WTC11 (cell line): ENCODE measurements around the gene VSTM2B. TPM values are rescaled to one million over a fixed set of nuclear protein-coding genes. Genes with fewer than 3 reads are reported as not detected.

Experiments used
- ATAC-seq: fragments of 200-7000 bp; cut with Tn5 transposase; 2 replicates; pipeline ENCODE4 v1.10.0; 2021; ENCODE audit warnings: mild to moderate bottlenecking, moderate library complexity
- CTCF ChIA-PET: fragments of 300-600 bp; sonication (Branson Sonifier 250); formaldehyde crosslinking; loops from one replicate; lab custom pipeline; 2021; ENCODE audit warnings: antibody characterized with exemption; lab: Charles Lee
- POLR2A ChIA-PET: fragments of 350-600 bp; sonication (Branson Sonifier 250); formaldehyde crosslinking; loops from one replicate; lab custom pipeline; 2021; ENCODE audit warnings: antibody characterized with exemption; lab: Charles Lee
- DNase-seq: peaks from one replicate; pipeline ENCODE4 v3.0.0; 2021; ENCODE audit warnings: low spot score
- H3K27ac Mint-ChIP-seq: 2 replicates; pipeline ENCODE4 v1.8.0; 2021; ENCODE audit warnings: mixed read lengths
- H3K27me3 Mint-ChIP-seq: 2 replicates; pipeline ENCODE4 v1.8.0; 2021; ENCODE audit warnings: low read depth, mild to moderate bottlenecking, moderate library complexity, mixed read lengths
- H3K36me3 Mint-ChIP-seq: 2 replicates; pipeline ENCODE4 v1.8.0; 2021; ENCODE audit warnings: mixed read lengths
- H3K4me1 Mint-ChIP-seq: 2 replicates; pipeline ENCODE4 v1.8.0; 2022; ENCODE audit warnings: mixed read lengths
- H3K4me3 Mint-ChIP-seq: 2 replicates; pipeline ENCODE4 v1.8.0; 2021; ENCODE audit warnings: mild to moderate bottlenecking, moderate library complexity, mixed read lengths
- H3K9me3 Mint-ChIP-seq: 2 replicates; pipeline ENCODE4 v1.8.0; 2021; ENCODE audit warnings: mixed read lengths
- ELF4 ChIP-seq: sonication (generic); formaldehyde crosslinking; IDR thresholded peaks from 2 replicates; pipeline ENCODE4 v1.8.1; 2022; ENCODE audit warnings: low read depth, mild to moderate bottlenecking, moderate library complexity, missing genetic modification reagents
- EMX1 ChIP-seq: fragments of 250-450 bp; sonication (Bioruptor Pico); IDR thresholded peaks from 2 replicates; pipeline ENCODE4 v1.8.0; 2021; ENCODE audit warnings: mild to moderate bottlenecking
- ESRRA ChIP-seq: sonication (generic); formaldehyde crosslinking; IDR thresholded peaks from 2 replicates; pipeline ENCODE4 v1.8.1; 2022; ENCODE audit warnings: mild to moderate bottlenecking, missing genetic modification reagents, borderline replicate concordance
- ETV6 ChIP-seq: sonication (generic); formaldehyde crosslinking; IDR thresholded peaks from 2 replicates; pipeline ENCODE4 v1.8.1; 2022; ENCODE audit warnings: mild to moderate bottlenecking, missing genetic modification reagents
- HMGXB4 ChIP-seq: sonication (generic); formaldehyde crosslinking; IDR thresholded peaks from 2 replicates; pipeline ENCODE4 v1.8.1; 2023; ENCODE audit warnings: mild to moderate bottlenecking, moderate library complexity, missing genetic modification reagents
- IRF1 ChIP-seq: sonication (generic); formaldehyde crosslinking; IDR thresholded peaks from 2 replicates; pipeline ENCODE4 v1.8.0; 2023; ENCODE audit warnings: missing genetic modification reagents
- JAZF1 ChIP-seq: fragments of 250-450 bp; sonication (Bioruptor Pico); IDR thresholded peaks from 2 replicates; pipeline ENCODE4 v1.9.0; 2021; ENCODE audit warnings: moderate library complexity, mild to moderate bottlenecking, inconsistent platforms
- KAT7 ChIP-seq: sonication (generic); formaldehyde crosslinking; IDR thresholded peaks from 2 replicates; pipeline ENCODE4 v1.8.1; 2023; ENCODE audit warnings: missing genetic modification reagents, mild to moderate bottlenecking, borderline replicate concordance
- NFATC4 ChIP-seq: fragments of 250-450 bp; sonication (Bioruptor Pico); IDR thresholded peaks from 2 replicates; pipeline ENCODE4 v1.9.0; 2021; ENCODE audit warnings: mild to moderate bottlenecking
- OVOL2 ChIP-seq: fragments of 250-450 bp; sonication (Bioruptor Pico); IDR thresholded peaks from 2 replicates; pipeline ENCODE4 v1.9.0; 2021; ENCODE audit warnings: mild to moderate bottlenecking, borderline replicate concordance
- PRRX2 ChIP-seq: fragments of 250-450 bp; sonication (Bioruptor Pico); IDR thresholded peaks from 2 replicates; pipeline ENCODE4 v1.8.0; 2021; ENCODE audit warnings: mild to moderate bottlenecking
- TEAD4 ChIP-seq: sonication (generic); formaldehyde crosslinking; IDR thresholded peaks from 2 replicates; pipeline ENCODE4 v1.8.0; 2022; ENCODE audit warnings: mild to moderate bottlenecking, missing genetic modification reagents
- ZNF219 ChIP-seq: sonication (generic); formaldehyde crosslinking; IDR thresholded peaks from 2 replicates; pipeline ENCODE4 v1.8.0; 2023; ENCODE audit warnings: missing genetic modification reagents, mild to moderate bottlenecking, borderline replicate concordance
- ZNF281 ChIP-seq: sonication (generic); formaldehyde crosslinking; IDR thresholded peaks from 2 replicates; pipeline ENCODE4 v1.8.0; 2023; ENCODE audit warnings: mild to moderate bottlenecking, missing genetic modification reagents
- ZNF396 ChIP-seq: fragments of 250-450 bp; sonication (Bioruptor Pico); IDR thresholded peaks from 2 replicates; pipeline ENCODE4 v1.8.0; 2021; ENCODE audit warnings: mild to moderate bottlenecking, moderate library complexity, borderline replicate concordance
- total RNA-seq: library from RNA; stranded (reverse); gene quantifications from 3 replicates; pipeline ENCODE4 v1.2.3, GENCODE V29; 2021
- TF ChIP-seq, protein P1 (sequence below): fragments of 250-450 bp; sonication (Bioruptor Pico); IDR thresholded peaks from 2 replicates; pipeline ENCODE4 v2.1.2; 2022; ENCODE audit warnings: mild to moderate bottlenecking, moderate library complexity
- TF ChIP-seq, protein P2 (sequence below): sonication (generic); formaldehyde crosslinking; IDR thresholded peaks from 2 replicates; pipeline ENCODE4 v1.8.1; 2023; ENCODE audit warnings: mild to moderate bottlenecking, missing genetic modification reagents, borderline replicate concordance
- TF ChIP-seq, protein P3 (sequence below): sonication (generic); formaldehyde crosslinking; IDR thresholded peaks from 2 replicates; pipeline ENCODE4 v1.8.1; 2022; ENCODE audit warnings: mild to moderate bottlenecking, missing genetic modification reagents, moderate library complexity, borderline replicate concordance
- TF ChIP-seq, protein P4 (sequence below): sonication (generic); formaldehyde crosslinking; conservative IDR thresholded peaks from 2 replicates; pipeline ENCODE4 v1.8.1; 2022; ENCODE audit warnings: mild to moderate bottlenecking, missing genetic modification reagents
- TF ChIP-seq, protein P5 (sequence below): fragments of 250-450 bp; sonication (Bioruptor Pico); IDR thresholded peaks from 2 replicates; pipeline ENCODE4 v1.9.0; 2021; ENCODE audit warnings: mild to moderate bottlenecking

Gene VSTM2B
- total RNA-seq, 1 experiment from 2014 or later, result 3.2 TPM

DNA sequence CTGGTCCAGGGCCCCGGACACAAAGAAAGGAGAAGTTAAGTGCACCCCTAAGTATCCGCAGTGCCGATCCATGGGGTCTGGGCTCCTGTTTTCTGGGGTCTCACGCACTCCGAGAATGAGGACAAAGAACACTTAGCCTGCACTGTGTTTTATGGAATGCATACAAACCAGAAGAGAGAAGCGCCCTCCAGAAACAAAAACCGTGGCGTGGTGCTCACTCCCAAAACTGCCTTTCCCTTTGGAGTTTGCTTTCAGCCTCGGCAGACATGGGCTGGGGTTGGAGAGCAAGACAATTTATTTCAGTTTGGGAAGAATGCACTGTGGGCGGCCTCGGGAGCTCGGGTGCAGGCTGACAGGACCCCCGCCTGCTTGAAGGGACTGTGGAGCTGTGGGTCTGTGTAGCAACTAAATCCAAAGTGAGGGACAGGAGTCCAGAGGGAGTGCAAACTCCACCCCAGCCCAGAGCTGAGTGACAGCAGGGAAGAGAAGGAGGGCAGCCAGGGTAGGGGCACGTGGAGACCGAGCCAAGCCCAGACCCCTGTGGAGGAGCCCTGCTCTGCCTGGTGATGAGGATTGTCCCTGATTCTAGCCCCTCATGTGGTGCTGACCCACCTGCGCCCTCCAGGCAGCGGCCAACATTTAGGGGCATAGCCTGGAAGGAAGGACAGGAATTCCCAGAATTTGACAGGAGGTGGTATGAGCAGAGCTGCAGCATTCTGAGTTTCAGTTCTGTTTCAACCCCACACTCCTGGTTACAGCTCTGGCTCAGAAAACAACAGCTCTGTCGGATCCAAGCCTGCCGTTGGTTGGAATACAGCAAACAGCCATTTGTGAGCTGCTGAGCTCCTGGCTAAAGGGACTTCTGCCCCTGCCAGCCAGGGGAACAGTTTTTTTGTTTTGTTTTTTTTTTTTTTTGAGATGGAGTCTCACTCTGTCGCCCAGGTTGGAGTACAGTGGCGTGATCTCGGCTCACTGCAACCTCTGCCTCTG, 42.5 kb downstream of the VSTM2B start (continued):
- TF ChIP-seq ETV6 (CRISPR knock-in tag), result no peak
- no peak for TF ChIP-seq TEAD4 (CRISPR knock-in tag)
- TF ChIP-seq ZNF396 (CRISPR knock-in tag), result no peak
- no peak for TF ChIP-seq JAZF1 (CRISPR knock-in tag)
- TF ChIP-seq KAT7, result no peak
- TF ChIP-seq OVOL2 (CRISPR knock-in tag), result no peak
- no peak for TF ChIP-seq ESRRA (CRISPR knock-in tag)

GRCh38 chr19:29569038-29569911, 43.5 kb downstream of the VSTM2B start:
- Mint-ChIP-seq H3K9me3 (no peaks in the 10 kb centered on the region), H3K4me1 (0 out of 2 replicates have a peak, but pooled peaks cover 6% of the 10 kb centered on the region), H3K27ac (no peak overlapping the region), H3K36me3 (no peaks in the 10 kb centered on the region), H3K4me3 (no peak overlapping the region), H3K27me3 (0 out of 2 replicates have a peak, but pooled peaks cover 7% of the 10 kb centered on the region)
- ChIA-PET POLR2A (no interaction called here), CTCF (interaction anchor here (1.1 kb wide), 1 partner anchor 39 kb away, joined by 3 read pairs; no protein-coding TSS in a partner anchor)
- no peak for ATAC-seq
- no peak for DNase-seq
- TF ChIP-seq, protein P1, sequence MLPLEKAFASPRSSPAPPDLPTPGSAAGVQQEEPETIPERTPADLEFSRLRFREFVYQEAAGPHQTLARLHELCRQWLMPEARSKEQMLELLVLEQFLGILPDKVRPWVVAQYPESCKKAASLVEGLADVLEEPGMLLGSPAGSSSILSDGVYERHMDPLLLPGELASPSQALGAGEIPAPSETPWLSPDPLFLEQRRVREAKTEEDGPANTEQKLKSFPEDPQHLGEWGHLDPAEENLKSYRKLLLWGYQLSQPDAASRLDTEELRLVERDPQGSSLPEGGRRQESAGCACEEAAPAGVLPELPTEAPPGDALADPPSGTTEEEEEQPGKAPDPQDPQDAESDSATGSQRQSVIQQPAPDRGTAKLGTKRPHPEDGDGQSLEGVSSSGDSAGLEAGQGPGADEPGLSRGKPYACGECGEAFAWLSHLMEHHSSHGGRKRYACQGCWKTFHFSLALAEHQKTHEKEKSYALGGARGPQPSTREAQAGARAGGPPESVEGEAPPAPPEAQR (CRISPR knock-in tag), result no peak
- TF ChIP-seq ESRRA (CRISPR knock-in tag), result no peak
- TF ChIP-seq ZNF281 (CRISPR knock-in tag), result no peak
- TF ChIP-seq ZNF219 (CRISPR knock-in tag), result no peak
- TF ChIP-seq, protein P2, sequence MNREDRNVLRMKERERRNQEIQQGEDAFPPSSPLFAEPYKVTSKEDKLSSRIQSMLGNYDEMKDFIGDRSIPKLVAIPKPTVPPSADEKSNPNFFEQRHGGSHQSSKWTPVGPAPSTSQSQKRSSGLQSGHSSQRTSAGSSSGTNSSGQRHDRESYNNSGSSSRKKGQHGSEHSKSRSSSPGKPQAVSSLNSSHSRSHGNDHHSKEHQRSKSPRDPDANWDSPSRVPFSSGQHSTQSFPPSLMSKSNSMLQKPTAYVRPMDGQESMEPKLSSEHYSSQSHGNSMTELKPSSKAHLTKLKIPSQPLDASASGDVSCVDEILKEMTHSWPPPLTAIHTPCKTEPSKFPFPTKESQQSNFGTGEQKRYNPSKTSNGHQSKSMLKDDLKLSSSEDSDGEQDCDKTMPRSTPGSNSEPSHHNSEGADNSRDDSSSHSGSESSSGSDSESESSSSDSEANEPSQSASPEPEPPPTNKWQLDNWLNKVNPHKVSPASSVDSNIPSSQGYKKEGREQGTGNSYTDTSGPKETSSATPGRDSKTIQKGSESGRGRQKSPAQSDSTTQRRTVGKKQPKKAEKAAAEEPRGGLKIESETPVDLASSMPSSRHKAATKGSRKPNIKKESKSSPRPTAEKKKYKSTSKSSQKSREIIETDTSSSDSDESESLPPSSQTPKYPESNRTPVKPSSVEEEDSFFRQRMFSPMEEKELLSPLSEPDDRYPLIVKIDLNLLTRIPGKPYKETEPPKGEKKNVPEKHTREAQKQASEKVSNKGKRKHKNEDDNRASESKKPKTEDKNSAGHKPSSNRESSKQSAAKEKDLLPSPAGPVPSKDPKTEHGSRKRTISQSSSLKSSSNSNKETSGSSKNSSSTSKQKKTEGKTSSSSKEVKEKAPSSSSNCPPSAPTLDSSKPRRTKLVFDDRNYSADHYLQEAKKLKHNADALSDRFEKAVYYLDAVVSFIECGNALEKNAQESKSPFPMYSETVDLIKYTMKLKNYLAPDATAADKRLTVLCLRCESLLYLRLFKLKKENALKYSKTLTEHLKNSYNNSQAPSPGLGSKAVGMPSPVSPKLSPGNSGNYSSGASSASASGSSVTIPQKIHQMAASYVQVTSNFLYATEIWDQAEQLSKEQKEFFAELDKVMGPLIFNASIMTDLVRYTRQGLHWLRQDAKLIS (CRISPR knock-in tag), result no peak
- TF ChIP-seq, protein P3, sequence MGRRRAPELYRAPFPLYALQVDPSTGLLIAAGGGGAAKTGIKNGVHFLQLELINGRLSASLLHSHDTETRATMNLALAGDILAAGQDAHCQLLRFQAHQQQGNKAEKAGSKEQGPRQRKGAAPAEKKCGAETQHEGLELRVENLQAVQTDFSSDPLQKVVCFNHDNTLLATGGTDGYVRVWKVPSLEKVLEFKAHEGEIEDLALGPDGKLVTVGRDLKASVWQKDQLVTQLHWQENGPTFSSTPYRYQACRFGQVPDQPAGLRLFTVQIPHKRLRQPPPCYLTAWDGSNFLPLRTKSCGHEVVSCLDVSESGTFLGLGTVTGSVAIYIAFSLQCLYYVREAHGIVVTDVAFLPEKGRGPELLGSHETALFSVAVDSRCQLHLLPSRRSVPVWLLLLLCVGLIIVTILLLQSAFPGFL, result no peak
- no peak for TF ChIP-seq PRRX2
- no peak for TF ChIP-seq KAT7
- TF ChIP-seq ELF4 (CRISPR knock-in tag), result no peak
- TF ChIP-seq HMGXB4 (CRISPR knock-in tag), result no peak
- TF ChIP-seq, protein P4, sequence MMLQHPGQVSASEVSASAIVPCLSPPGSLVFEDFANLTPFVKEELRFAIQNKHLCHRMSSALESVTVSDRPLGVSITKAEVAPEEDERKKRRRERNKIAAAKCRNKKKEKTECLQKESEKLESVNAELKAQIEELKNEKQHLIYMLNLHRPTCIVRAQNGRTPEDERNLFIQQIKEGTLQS (CRISPR knock-in tag), result no peak
- no peak for TF ChIP-seq IRF1 (CRISPR knock-in tag)
- no peak for TF ChIP-seq NFATC4 (CRISPR knock-in tag)
- TF ChIP-seq EMX1 (CRISPR knock-in tag), result no peak
- no peak for TF ChIP-seq JAZF1 (CRISPR knock-in tag)
- TF ChIP-seq, protein P5, sequence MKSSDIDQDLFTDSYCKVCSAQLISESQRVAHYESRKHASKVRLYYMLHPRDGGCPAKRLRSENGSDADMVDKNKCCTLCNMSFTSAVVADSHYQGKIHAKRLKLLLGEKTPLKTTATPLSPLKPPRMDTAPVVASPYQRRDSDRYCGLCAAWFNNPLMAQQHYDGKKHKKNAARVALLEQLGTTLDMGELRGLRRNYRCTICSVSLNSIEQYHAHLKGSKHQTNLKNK, result no peak
